ENCODE data around the gene PPHLN1. TPM values are rescaled to one million over a fixed set of nuclear protein-coding genes. Genes with fewer than 3 reads are reported as not detected.

PPHLN1 gene
- total RNA-seq, 1 donor from 2014 or later, result 1.7 TPM

DNA sequence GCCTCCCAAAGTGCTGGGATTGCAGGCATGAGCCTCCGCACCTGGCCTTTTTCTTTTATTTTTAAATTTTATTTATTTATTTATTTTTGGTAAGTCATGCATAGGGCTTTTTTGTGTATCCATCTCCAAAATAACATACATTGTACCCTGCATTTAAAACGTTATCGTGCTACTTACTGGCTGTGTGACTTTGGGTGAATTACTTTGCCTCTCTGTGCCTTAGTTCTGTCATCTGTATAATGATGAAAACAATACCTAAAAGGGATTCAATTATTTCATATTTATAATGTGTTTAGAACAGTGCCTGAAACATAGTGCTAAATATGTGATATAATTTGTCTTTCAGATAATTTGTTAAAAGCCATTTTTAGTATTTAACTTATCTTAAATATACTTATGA lies 19.7 kb upstream of the PPHLN1 start:
- TF ChIP-seq, protein P1, sequence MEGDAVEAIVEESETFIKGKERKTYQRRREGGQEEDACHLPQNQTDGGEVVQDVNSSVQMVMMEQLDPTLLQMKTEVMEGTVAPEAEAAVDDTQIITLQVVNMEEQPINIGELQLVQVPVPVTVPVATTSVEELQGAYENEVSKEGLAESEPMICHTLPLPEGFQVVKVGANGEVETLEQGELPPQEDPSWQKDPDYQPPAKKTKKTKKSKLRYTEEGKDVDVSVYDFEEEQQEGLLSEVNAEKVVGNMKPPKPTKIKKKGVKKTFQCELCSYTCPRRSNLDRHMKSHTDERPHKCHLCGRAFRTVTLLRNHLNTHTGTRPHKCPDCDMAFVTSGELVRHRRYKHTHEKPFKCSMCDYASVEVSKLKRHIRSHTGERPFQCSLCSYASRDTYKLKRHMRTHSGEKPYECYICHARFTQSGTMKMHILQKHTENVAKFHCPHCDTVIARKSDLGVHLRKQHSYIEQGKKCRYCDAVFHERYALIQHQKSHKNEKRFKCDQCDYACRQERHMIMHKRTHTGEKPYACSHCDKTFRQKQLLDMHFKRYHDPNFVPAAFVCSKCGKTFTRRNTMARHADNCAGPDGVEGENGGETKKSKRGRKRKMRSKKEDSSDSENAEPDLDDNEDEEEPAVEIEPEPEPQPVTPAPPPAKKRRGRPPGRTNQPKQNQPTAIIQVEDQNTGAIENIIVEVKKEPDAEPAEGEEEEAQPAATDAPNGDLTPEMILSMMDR (IDR thresholded peaks at IDR 0.05), result no peak
- H3K27ac ChIP-seq, result no peak overlapping the region
- no peak for DNase-seq (ENCODE audit: low spot score in 2 of 2)
- H3K36me3 ChIP-seq, result peaks cover 0 to 7% of the 10 kb centered on the region in 2 donors
- H3K9me3 ChIP-seq, result no peaks in the 10 kb centered on the region
- intact Hi-C loops (cut with DNase I), result no loop called here
- no peaks in the 10 kb centered on the region for H3K4me1 ChIP-seq
- no peaks in the 10 kb centered on the region for H3K27me3 ChIP-seq
- no peak overlapping the region for H3K4me3 ChIP-seq

DNA sequence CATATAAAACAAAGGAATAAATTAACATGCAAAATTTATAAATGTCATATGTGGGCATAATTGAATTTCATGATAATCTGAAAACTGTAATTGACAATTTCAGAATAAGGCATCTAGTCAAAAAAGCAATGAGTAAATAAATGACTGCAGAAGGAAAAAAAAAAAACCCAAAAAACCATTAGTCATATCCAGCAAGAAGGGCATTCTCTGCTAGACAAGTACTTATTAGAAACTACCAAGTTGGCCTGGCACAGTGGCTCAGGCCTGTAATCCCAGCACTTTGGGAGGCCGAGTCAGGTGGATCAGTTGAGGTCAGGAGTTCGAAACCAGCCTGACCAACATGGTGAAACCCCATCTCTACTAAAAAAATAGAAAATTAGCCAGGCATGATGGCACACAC lies 17.6 kb upstream of the PPHLN1 start:
- H3K4me3 ChIP-seq, result no peak overlapping the region
- H3K27me3 ChIP-seq, result no peaks in the 10 kb centered on the region
- H3K36me3 ChIP-seq, result peaks cover 10 to 21% of the 10 kb centered on the region in 2 donors
- DNase-seq (ENCODE audit: low spot score in 2 of 2), result no peak
- intact Hi-C loops (cut with DNase I), result no loop called here
- no peaks in the 10 kb centered on the region for H3K9me3 ChIP-seq
- TF ChIP-seq, protein P1 (IDR thresholded peaks at IDR 0.05), result no peak
- H3K4me1 ChIP-seq, result no peaks in the 10 kb centered on the region
- no peak overlapping the region for H3K27ac ChIP-seq

DNA sequence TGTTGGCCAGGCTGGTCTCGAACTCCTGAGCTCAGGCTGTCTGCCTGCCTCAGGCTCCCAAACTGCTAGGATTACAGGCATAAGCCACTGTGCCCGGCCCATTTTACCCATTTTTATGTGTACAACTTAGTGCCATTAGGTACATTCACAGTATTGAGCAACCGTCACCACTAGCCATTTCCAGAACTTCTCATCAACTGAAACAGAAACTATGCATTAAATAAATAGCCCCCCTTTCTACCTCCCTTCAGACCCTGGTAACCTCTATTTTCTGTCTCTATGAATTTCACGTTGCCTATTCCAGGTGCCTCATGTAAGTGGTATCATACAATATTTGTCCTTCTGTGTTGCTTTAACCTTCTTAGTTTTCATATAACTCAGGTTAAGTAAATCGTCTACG lies 16.0 kb upstream of the PPHLN1 start:
- Histone ChIP-seq H3K9me3 (no peaks in the 10 kb centered on the region), H3K27me3 (no peaks in the 10 kb centered on the region), H3K36me3 (peaks cover 18 to 33% of the 10 kb centered on the region in 2 donors), H3K4me1 (no peaks in the 10 kb centered on the region), H3K4me3 (no peak overlapping the region), H3K27ac (no peak overlapping the region)
- TF ChIP-seq, protein P1 (IDR thresholded peaks at IDR 0.05), result no peak
- DNase-seq (ENCODE audit: low spot score in 2 of 2), result no peak
- intact Hi-C loops (cut with DNase I), result no loop called here

DNA sequence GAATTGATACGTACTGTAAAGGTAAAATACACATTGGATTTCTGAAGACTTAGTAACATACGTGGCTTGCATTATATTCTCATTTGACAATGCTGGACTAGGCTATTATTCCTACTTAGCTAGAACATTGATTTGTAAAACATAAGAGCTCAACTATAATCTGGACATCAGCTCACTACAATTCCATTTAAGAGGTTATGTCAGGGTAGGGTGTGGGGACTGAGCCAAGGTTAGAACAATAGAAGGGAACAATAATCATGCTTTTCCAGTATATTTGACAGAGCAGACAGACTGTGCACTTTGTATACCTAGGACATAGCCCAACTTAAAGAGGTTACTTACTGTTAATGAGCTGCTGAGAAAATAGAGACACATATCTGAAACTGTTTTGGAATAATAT lies 10.9 kb upstream of the PPHLN1 start:
- intact Hi-C loops (cut with DNase I), result no loop called here
- H3K4me3 ChIP-seq, result no peak overlapping the region
- no peaks in the 10 kb centered on the region for H3K4me1 ChIP-seq
- H3K36me3 ChIP-seq, result peaks cover 40 to 61% of the 10 kb centered on the region in 2 donors
- no peaks in the 10 kb centered on the region for H3K27me3 ChIP-seq
- H3K27ac ChIP-seq, result no peak overlapping the region
- TF ChIP-seq, protein P1 (IDR thresholded peaks at IDR 0.05), result no peak
- DNase-seq (ENCODE audit: low spot score in 2 of 2), result no peak
- no peaks in the 10 kb centered on the region for H3K9me3 ChIP-seq

DNA sequence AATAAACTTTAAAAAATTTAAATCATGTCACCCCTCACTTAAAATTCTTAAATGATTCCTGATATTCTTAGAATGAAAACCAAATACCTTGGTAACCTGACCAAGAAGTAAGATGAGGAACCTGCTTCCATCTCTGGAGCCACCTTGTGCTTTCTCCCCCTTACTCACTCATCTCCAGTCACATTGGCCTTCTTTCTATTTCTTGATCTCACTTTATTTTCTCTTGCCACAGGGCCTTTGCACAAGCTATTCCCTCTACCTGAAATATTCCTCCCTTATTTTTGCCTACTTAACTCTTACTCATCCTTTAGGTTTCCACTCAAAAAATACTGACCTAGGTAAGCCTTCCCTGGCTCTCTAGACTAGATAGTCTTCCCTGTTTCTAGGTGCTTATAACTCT lies 5.2 kb upstream of the PPHLN1 start:
- Histone ChIP-seq H3K4me1 (peaks cover 0 to 2% of the 10 kb centered on the region in 2 donors), H3K27me3 (no peaks in the 10 kb centered on the region), H3K9me3 (no peaks in the 10 kb centered on the region), H3K36me3 (peaks cover 19 to 30% of the 10 kb centered on the region in 2 donors), H3K4me3 (no peak overlapping the region), H3K27ac (no peak overlapping the region)
- DNase-seq (ENCODE audit: low spot score in 2 of 2), result no peak
- intact Hi-C loops (cut with DNase I), result loop anchor here (10.0 kb wide), 1 partner anchor 264 kb away; the partner anchor contains the start of gene PRICKLE1
- TF ChIP-seq, protein P1 (IDR thresholded peaks at IDR 0.05), result no peak

DNA sequence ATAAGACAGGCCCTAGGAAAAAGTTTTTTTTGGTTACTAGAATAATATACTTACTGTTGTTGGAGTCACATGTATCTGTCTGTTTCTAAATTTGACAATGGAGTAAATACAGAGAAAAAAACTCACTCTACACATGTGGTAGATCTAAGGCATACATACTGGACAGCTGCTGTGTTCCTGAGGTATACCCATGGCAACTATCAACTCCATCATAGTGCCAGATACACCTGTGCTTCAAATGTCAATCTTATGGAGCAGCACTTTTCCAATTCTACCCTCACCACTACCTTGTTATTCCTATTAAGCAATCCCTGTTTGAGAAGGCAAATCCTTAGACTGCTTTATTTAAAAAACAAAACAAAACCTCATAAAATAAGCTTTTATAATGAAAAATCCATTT lies 3.4 kb upstream of the PPHLN1 start:
- TF ChIP-seq, protein P1 (IDR thresholded peaks at IDR 0.05), result no peak
- intact Hi-C loops (cut with DNase I), result loop anchor here (10.0 kb wide), 1 partner anchor 262 kb away; the partner anchor contains the start of gene PRICKLE1

More for the DNA sequence above, 3.4 kb upstream of the PPHLN1 start:
- Histone ChIP-seq H3K27me3 (no peaks in the 10 kb centered on the region), H3K36me3 (peaks cover 5 to 12% of the 10 kb centered on the region in 2 donors), H3K9me3 (no peaks in the 10 kb centered on the region), H3K4me1 (peaks cover 0 to 10% of the 10 kb centered on the region in 2 donors), H3K27ac (no peak overlapping the region), H3K4me3 (no peak overlapping the region)
- DNase-seq (ENCODE audit: low spot score in 2 of 2), result no peak

All from ascending aorta (tissue), 2 donors.